Measurements from ENCODE around the gene ARSA. TPM values are rescaled to one million over a fixed set of nuclear protein-coding genes. Genes with fewer than 3 reads are reported as not detected.
A peak's percentile ranks its signal among the peaks of the same experiment; 100 is the strongest.

The ARSA gene
- total RNA-seq, result 10 to 100 TPM; 19.5 to 40.0 (median 21.0) TPM

DNA sequence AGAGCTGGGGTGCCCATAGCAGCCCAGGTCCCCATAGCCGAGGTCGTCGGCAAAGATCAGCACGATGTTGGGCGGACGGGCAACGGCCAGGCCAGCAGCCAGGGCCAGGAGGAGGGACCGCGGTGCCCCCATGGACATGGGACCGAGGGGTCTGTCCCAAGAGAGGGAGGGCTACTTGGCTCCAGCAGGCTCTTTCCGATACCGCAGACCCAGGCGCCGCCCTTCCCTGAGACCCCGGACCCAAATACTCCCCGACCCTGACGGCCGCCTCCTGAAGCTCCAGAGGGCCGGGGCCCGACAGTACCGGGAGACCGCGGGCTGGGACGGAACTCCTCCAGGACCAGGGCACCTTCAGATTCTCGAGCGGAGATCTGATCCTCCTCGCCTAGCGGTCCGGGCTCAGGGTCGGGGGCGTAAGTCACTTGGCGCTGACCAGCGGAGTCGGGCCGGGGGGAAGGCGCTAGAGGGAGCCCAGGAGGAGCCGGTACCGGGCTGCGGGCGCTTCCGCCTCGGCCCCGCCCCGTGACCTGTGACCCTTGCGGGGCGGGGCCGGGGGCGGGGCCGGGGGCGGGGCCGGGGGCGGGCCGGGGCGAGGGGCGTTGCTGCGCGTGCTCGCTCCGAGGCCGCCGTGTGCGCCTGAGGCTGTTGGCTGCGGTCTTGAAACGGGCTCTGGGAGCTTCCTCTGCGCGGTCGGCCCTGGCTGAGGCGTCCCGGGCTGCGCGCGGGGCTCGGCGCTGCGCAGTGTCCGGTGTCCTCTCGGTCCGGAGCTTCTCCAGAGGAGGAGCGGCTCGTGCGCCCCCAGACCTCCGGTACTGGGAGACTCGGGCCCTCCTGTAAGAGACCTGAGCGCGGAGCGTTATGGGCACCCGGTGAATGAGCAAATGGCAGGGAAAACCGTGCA, at the start of gene ARSA:
ARSA (minus strand) TSS at position 511 of the 901 bp plus-strand sequence; CDS start at position 138, 373 bp downstream.
- peak; percentile 96 for ATAC-seq
- peaks cover 0 to 26% (median 14%) of the 10 kb centered on the region in 3 donors for H3K4me1 ChIP-seq
- no peaks in the 10 kb centered on the region for H3K9me3 ChIP-seq
- 6% methylated on average over 3 of the region's 88 CpGs; no CpG with 5 or more reads in 1 of the 2 donors for WGBS, 2 donors (ENCODE audit: low coverage in 1 of 2)
- no peaks in the 10 kb centered on the region for H3K27me3 ChIP-seq
- peak within 1 kb of the TSS; percentile 71 to 76 for H3K4me3 ChIP-seq
- H3K27ac ChIP-seq, result peak within 1 kb of the TSS; percentile 7 to 87 (median 84)
- TF ChIP-seq POLR2AphosphoS5 (IDR thresholded peaks at IDR 0.05) (no peak), EP300 (IDR thresholded peaks at IDR 0.05) (no peak), POLR2A (IDR thresholded peaks at IDR 0.05) (peak in 1 of 2 donors; percentile 10)
- TF ChIP-seq, protein P1, sequence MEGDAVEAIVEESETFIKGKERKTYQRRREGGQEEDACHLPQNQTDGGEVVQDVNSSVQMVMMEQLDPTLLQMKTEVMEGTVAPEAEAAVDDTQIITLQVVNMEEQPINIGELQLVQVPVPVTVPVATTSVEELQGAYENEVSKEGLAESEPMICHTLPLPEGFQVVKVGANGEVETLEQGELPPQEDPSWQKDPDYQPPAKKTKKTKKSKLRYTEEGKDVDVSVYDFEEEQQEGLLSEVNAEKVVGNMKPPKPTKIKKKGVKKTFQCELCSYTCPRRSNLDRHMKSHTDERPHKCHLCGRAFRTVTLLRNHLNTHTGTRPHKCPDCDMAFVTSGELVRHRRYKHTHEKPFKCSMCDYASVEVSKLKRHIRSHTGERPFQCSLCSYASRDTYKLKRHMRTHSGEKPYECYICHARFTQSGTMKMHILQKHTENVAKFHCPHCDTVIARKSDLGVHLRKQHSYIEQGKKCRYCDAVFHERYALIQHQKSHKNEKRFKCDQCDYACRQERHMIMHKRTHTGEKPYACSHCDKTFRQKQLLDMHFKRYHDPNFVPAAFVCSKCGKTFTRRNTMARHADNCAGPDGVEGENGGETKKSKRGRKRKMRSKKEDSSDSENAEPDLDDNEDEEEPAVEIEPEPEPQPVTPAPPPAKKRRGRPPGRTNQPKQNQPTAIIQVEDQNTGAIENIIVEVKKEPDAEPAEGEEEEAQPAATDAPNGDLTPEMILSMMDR (IDR thresholded peaks at IDR 0.05), result peak in 3 of 4 experiments; percentile 0 to 64 (median 33)
- H3K36me3 ChIP-seq, result peaks cover 0 to 25% of the 10 kb centered on the region in 2 donors

DNA sequence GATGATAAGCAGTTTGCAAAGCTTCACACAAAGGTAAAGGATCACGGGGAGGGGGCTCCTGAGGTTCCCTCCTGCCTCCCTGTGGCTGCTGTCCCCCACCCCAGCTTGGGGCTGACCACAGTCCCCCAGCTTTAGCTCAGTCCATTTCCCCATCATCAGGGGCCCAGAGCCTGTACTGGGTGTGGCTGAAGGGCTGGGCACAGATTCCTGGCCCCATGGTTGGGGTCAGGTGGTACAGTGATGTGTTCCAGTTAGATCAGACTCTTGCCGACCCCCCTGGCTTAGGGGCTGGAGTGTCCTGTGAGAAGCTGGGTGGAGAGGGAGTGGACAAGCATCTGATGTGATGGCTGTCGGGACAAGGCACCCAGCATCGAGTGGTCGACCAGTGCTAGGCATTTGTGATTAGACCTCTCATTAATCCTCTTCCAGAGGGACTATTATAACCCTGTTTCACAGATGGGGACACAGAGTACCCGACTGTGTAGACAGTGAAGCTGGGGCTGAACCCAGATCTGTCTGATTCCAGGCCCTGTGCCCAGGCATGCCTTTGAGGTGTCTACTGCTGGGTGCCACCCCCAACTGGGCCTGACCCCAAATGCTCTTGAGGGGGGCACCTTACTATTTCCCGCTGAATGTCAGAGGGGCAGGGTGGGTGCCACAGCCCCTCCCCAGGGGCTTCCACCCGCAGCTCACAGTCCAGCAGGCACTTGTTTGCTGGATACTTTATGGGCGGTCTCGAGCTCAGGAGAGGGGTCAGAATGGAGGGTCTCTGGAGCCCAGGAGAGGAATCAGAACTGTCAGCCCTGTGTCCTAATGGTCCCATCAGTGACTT, 48.9 kb upstream of the ARSA start:
- Histone ChIP-seq H3K4me3 (peak overlapping the region in 1 of 2 donors; percentile 48), H3K27ac (no peak overlapping the region), H3K9me3 (no peaks in the 10 kb centered on the region), H3K27me3 (peaks cover 51% of the 10 kb centered on the region), H3K36me3 (no peaks in the 10 kb centered on the region), H3K4me1 (peaks cover 0 to 20% (median 8%) of the 10 kb centered on the region in 3 donors)
- 100% methylated on average over 2 of the region's 10 CpGs; no CpG with 5 or more reads in 1 of the 2 donors for WGBS, 2 donors (ENCODE audit: low coverage in 1 of 2)
- ATAC-seq, result no peak
- TF ChIP-seq POLR2A (IDR thresholded peaks at IDR 0.05), result no peak
- no peak for TF ChIP-seq POLR2AphosphoS5 (IDR thresholded peaks at IDR 0.05)
- no peak for TF ChIP-seq EP300 (IDR thresholded peaks at IDR 0.05)
- TF ChIP-seq, protein P1 (IDR thresholded peaks at IDR 0.05), result no peak

DNA sequence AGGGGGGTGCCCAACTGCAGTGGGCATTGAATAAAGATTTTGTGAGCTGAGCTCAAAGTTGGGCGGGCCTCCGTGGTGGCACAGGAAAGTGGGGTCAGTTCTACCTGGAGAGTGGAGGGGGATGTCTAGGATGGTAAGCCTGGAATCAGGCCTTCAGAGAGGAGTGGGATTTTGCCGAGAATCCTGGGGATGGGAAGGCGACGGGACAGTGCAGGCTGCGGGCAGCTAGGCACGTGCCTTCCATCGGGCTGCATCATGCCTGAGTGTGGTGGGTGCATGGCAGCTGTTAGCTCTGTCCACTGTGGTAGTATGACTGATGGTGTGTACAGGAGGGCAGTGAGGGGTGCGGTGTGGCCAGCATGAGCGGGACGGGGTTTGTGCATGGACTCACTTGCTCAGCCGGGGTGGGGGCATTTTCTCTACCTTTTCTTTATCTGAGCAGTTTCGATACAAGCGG, 48.3 kb upstream of the ARSA start:
- no peak for ATAC-seq
- Histone ChIP-seq H3K4me3 (peak overlapping the region in 1 of 2 donors; percentile 48), H3K27me3 (peaks cover 58% of the 10 kb centered on the region), H3K36me3 (no peaks in the 10 kb centered on the region), H3K4me1 (peaks cover 0 to 20% (median 8%) of the 10 kb centered on the region in 3 donors), H3K9me3 (no peaks in the 10 kb centered on the region), H3K27ac (no peak overlapping the region)
- TF ChIP-seq, protein P1 (IDR thresholded peaks at IDR 0.05), result no peak
- TF ChIP-seq POLR2A (IDR thresholded peaks at IDR 0.05) (no peak), POLR2AphosphoS5 (IDR thresholded peaks at IDR 0.05) (no peak), EP300 (IDR thresholded peaks at IDR 0.05) (no peak)
- 90 to 95% methylated on average over 4 to 10 of the region's 14 CpGs for WGBS, 2 donors (ENCODE audit: low coverage in 1 of 2)

DNA sequence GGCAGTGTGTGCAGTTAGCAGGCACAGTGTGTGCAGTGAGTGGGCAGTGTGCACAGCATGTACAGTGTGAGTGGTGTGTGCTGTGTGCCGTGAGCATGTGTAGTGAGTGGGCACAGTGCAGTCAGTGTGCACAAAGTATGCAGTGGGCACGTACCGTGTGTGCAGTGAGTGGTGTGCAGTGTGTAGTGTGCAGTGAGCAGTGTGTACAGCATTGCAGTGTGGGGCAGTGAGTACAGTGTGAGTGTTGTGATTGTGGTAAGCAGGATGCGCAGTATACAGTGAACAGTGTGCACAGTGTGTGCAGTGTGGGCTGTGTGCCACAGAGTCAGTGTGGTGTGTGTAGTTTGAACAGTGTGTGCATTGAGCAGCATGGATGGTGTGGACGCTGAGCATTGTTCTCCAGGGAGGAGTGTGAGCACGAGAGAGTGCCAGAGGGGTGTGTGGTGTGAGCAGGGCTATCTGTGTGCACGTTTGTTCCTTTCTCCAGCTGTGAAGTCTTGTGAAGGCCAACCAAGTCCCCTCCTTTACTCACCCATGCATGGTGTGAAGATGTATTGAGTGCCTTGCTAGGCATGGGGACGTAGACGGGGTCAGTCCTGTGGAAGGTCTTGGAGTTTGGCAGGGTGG, 47.7 kb upstream of the ARSA start:
- Histone ChIP-seq H3K4me1 (peaks cover 0 to 20% (median 8%) of the 10 kb centered on the region in 3 donors), H3K4me3 (peak overlapping the region in 1 of 2 donors; percentile 48), H3K27me3 (peaks cover 64% of the 10 kb centered on the region), H3K36me3 (no peaks in the 10 kb centered on the region), H3K9me3 (no peaks in the 10 kb centered on the region), H3K27ac (no peak overlapping the region)
- no peak for ATAC-seq
- WGBS, 2 donors (ENCODE audit: low coverage in 1 of 2), result 61 to 63% methylated on average over 6 of the region's 9 CpGs
- TF ChIP-seq POLR2A (IDR thresholded peaks at IDR 0.05), result no peak
- TF ChIP-seq, protein P1 (IDR thresholded peaks at IDR 0.05), result no peak
- no peak for TF ChIP-seq POLR2AphosphoS5 (IDR thresholded peaks at IDR 0.05)
- no peak for TF ChIP-seq EP300 (IDR thresholded peaks at IDR 0.05)

All from gastroesophageal sphincter (tissue), 4 donors.